OCI-LY1 (cell line): ENCODE results near the gene FASN.

Experiments
- H2AFZ ChIP-seq: fragments of 200-600 bp; sonication (generic), shearing (Covaris generic); 2 replicates; pipeline ENCODE4 v1.6.0; 2014; ENCODE audit warnings: antibody characterized with exemption, mild to moderate bottlenecking, low read length
- H3F3A ChIP-seq: fragments of 200-600 bp; sonication (generic), shearing (Covaris generic); 2 replicates; pipeline ENCODE4 v1.6.0; 2014; ENCODE audit warnings: mild to moderate bottlenecking, antibody characterized with exemption, low read length, moderate library complexity; ENCODE audit not compliant: insufficient read depth
- H3K27ac ChIP-seq: fragments of 200-600 bp; sonication (generic); 2 replicates; pipeline ENCODE4 v1.5.1; 2014; ENCODE audit warnings: low read length, mixed run types, mild to moderate bottlenecking, low read depth; ENCODE audit not compliant: poor library complexity, severe bottlenecking
- H3K27me3 ChIP-seq: fragments of 200-600 bp; sonication (generic); 2 replicates; pipeline ENCODE4 v1.6.0; 2014; ENCODE audit warnings: antibody characterized with exemption, mild to moderate bottlenecking, low read length, moderate library complexity; ENCODE audit not compliant: insufficient read depth
- H3K36me3 ChIP-seq: fragments of 200-600 bp; sonication (generic); 2 replicates; pipeline ENCODE4 v1.6.1; 2014; ENCODE audit warnings: mild to moderate bottlenecking, antibody characterized with exemption, low read length, moderate library complexity, mixed read lengths; ENCODE audit not compliant: insufficient read depth
- H3K4me1 ChIP-seq: fragments of 200-600 bp; sonication (generic); 2 replicates; pipeline ENCODE4 v1.5.1; 2014; ENCODE audit warnings: mild to moderate bottlenecking, low read length, moderate library complexity; ENCODE audit not compliant: insufficient read depth, severe bottlenecking
- H3K4me2 ChIP-seq: fragments of 200-600 bp; sonication (generic), shearing (Covaris generic); 2 replicates; pipeline ENCODE4 v1.6.1; 2014; ENCODE audit warnings: low read length
- H3K4me3 ChIP-seq: fragments of 200-600 bp; sonication (generic); 2 replicates; pipeline ENCODE4 v1.5.1; 2014; ENCODE audit warnings: low read length, low read depth, mild to moderate bottlenecking, mixed read lengths; ENCODE audit not compliant: poor library complexity, severe bottlenecking
- H3K79me2 ChIP-seq: fragments of 200-600 bp; shearing (Covaris generic); 2 replicates; pipeline ENCODE4 v1.6.1; 2016; ENCODE audit warnings: mixed run types, low read length, mixed read lengths; ENCODE audit not compliant: insufficient read depth
- H3K9ac ChIP-seq: fragments of 200-600 bp; sonication (generic), shearing (Covaris generic); 2 replicates; pipeline ENCODE4 v1.6.1; 2014; ENCODE audit warnings: mild to moderate bottlenecking, low read length, mixed read lengths
- H3K9me2 ChIP-seq: fragments of 200-600 bp; sonication (generic), shearing (Covaris generic); 2 replicates; pipeline ENCODE4 v1.6.1; 2014; ENCODE audit warnings: low read depth, mild to moderate bottlenecking, low read length, mixed read lengths
- H3K9me3 ChIP-seq: fragments of 200-600 bp; shearing (Covaris generic); 2 replicates; pipeline ENCODE4 v1.6.1; 2014; ENCODE audit warnings: low read length, mixed read lengths
- H4K20me1 ChIP-seq: fragments of 200-600 bp; sonication (generic), shearing (Covaris generic); 2 replicates; pipeline ENCODE4 v1.6.0; 2016; ENCODE audit warnings: mild to moderate bottlenecking, low read length; ENCODE audit not compliant: insufficient read depth
- EZH2 ChIP-seq: fragments of 200-600 bp; sonication (generic), shearing (Covaris generic); IDR thresholded peaks from 2 replicates; pipeline ENCODE4 v1.8.0; 2017; ENCODE audit warnings: borderline replicate concordance, mixed run types, mild to moderate bottlenecking, antibody characterized with exemption, low read length, moderate library complexity, mixed read lengths
- TF ChIP-seq, protein P1 (sequence below): fragments of 200-600 bp; sonication (generic), shearing (Covaris generic); IDR thresholded peaks from 2 replicates; pipeline ENCODE4 v1.5.1; 2017; ENCODE audit warnings: mild to moderate bottlenecking, antibody characterized with exemption, low read length, moderate library complexity, mixed read lengths

Gene FASN

DNA sequence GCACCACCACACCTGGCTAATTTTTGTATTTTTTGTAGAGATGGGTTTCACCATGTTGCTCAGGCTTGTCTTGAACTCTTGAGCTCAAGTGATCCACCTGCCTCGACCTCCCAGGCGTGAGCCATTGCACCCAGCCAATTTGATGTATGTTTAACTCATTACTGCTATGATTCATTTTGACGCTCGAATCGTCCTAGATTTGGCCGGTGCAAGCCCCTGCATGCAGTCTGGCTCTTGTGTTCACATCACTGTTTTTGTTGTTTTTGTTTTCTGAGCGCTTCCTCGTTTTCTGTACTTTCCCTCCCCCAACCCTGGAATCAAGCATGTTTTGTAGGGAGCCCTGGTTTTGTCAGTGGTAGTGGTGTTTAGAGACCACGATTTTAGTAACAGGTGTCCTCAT lies 24.6 kb downstream of the FASN start:
- no peak overlapping the region for H3K4me2 ChIP-seq
- H3K9me3 ChIP-seq, result no peaks in the 10 kb centered on the region
- no peak for TF ChIP-seq EZH2
- TF ChIP-seq, protein P1, sequence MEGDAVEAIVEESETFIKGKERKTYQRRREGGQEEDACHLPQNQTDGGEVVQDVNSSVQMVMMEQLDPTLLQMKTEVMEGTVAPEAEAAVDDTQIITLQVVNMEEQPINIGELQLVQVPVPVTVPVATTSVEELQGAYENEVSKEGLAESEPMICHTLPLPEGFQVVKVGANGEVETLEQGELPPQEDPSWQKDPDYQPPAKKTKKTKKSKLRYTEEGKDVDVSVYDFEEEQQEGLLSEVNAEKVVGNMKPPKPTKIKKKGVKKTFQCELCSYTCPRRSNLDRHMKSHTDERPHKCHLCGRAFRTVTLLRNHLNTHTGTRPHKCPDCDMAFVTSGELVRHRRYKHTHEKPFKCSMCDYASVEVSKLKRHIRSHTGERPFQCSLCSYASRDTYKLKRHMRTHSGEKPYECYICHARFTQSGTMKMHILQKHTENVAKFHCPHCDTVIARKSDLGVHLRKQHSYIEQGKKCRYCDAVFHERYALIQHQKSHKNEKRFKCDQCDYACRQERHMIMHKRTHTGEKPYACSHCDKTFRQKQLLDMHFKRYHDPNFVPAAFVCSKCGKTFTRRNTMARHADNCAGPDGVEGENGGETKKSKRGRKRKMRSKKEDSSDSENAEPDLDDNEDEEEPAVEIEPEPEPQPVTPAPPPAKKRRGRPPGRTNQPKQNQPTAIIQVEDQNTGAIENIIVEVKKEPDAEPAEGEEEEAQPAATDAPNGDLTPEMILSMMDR, result no peak
- H3K4me1 ChIP-seq, result no peaks in the 10 kb centered on the region
- no peaks in the 10 kb centered on the region for H3K9me2 ChIP-seq
- no peaks in the 10 kb centered on the region for H3K79me2 ChIP-seq
- no peak overlapping the region for H3K27ac ChIP-seq
- H2AFZ ChIP-seq, result no peak overlapping the region
- H4K20me1 ChIP-seq, result no peaks in the 10 kb centered on the region
- no peak overlapping the region for H3K9ac ChIP-seq
- no peak overlapping the region for H3K4me3 ChIP-seq
- peaks cover 20% of the 10 kb centered on the region for H3K36me3 ChIP-seq
- peaks cover 4% of the 10 kb centered on the region; the same call in 1 of the 2 replicates for H3K27me3 ChIP-seq
- H3F3A ChIP-seq, result peaks cover 3% of the 10 kb centered on the region; the same call in 1 of the 2 replicates

DNA sequence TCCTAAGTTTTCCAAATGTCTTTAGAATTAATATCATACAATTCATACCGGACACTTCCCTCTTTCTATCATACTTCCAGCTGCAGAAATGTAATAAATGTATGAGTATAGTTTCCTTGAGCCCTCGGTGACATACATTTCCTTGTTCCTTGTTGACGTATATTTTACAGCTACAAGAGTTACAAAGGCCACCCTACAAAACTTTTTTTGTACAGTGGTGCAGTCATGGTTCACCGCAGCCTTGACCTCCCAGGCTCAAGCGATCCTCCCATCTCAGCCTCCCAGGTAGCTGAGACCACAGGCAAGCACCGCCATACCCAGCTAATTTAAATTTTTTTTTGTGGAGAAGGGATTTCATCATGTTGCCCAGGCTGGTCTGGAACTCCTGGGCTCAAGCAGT lies 25.2 kb downstream of the FASN start:
- Histone ChIP-seq H3K9me3 (no peaks in the 10 kb centered on the region), H3K4me2 (no peak overlapping the region), H3F3A (peaks cover 3% of the 10 kb centered on the region; the same call in 1 of the 2 replicates), H3K4me1 (no peaks in the 10 kb centered on the region), H3K9me2 (no peaks in the 10 kb centered on the region), H2AFZ (no peak overlapping the region), H3K27me3 (peaks cover 4% of the 10 kb centered on the region; the same call in 1 of the 2 replicates), H3K36me3 (peaks cover 14% of the 10 kb centered on the region), H3K79me2 (no peaks in the 10 kb centered on the region), H3K9ac (no peak overlapping the region), H3K27ac (no peak overlapping the region), H4K20me1 (no peaks in the 10 kb centered on the region), H3K4me3 (no peak overlapping the region)
- TF ChIP-seq, protein P1, result no peak
- TF ChIP-seq EZH2, result no peak

DNA sequence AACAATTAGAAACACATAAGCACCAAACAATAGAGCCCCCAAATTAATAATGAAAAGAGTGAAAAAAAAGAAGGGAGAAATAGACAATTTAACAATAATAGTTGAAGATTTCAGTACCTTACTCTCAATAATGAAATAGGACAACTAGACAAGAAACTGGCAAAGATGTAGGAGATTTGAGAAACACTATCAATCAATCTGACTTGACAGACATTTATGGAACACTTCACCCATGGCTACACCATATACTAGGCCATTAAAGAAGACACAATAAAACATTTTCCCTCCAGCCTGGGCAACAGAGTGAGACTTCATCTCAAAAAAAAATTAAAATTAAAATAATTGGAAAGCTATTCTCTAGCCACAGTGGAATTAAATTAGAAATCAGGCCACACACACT lies 27.4 kb downstream of the FASN start:
- H3F3A ChIP-seq, result peaks cover under 1% of the 10 kb centered on the region; the same call in 1 of the 2 replicates
- H3K27ac ChIP-seq, result no peak overlapping the region
- peaks cover 8% of the 10 kb centered on the region for H3K4me1 ChIP-seq
- H2AFZ ChIP-seq, result no peak overlapping the region
- H3K36me3 ChIP-seq, result no peaks in the 10 kb centered on the region
- peaks cover 4% of the 10 kb centered on the region; the same call in 1 of the 2 replicates for H3K27me3 ChIP-seq
- H3K9ac ChIP-seq, result no peak overlapping the region
- TF ChIP-seq, protein P1, result no peak
- TF ChIP-seq EZH2, result no peak
- no peak overlapping the region for H3K4me2 ChIP-seq
- no peaks in the 10 kb centered on the region for H3K9me2 ChIP-seq
- H3K4me3 ChIP-seq, result no peak overlapping the region
- no peaks in the 10 kb centered on the region for H3K79me2 ChIP-seq
- no peaks in the 10 kb centered on the region for H4K20me1 ChIP-seq
- H3K9me3 ChIP-seq, result no peaks in the 10 kb centered on the region
